ENCODE measurements around the gene CPEB1. TPM values are rescaled to one million over a fixed set of nuclear protein-coding genes. Genes with fewer than 3 reads are reported as not detected.
"Not testable (repeated sequence)": the region's sequence is repeated elsewhere in the genome, so short reads cannot be mapped to it uniquely, and the experiment has no call there.

The CPEB1 gene
- total RNA-seq, 1 donor from 2014 or later: 1.6 TPM

DNA sequence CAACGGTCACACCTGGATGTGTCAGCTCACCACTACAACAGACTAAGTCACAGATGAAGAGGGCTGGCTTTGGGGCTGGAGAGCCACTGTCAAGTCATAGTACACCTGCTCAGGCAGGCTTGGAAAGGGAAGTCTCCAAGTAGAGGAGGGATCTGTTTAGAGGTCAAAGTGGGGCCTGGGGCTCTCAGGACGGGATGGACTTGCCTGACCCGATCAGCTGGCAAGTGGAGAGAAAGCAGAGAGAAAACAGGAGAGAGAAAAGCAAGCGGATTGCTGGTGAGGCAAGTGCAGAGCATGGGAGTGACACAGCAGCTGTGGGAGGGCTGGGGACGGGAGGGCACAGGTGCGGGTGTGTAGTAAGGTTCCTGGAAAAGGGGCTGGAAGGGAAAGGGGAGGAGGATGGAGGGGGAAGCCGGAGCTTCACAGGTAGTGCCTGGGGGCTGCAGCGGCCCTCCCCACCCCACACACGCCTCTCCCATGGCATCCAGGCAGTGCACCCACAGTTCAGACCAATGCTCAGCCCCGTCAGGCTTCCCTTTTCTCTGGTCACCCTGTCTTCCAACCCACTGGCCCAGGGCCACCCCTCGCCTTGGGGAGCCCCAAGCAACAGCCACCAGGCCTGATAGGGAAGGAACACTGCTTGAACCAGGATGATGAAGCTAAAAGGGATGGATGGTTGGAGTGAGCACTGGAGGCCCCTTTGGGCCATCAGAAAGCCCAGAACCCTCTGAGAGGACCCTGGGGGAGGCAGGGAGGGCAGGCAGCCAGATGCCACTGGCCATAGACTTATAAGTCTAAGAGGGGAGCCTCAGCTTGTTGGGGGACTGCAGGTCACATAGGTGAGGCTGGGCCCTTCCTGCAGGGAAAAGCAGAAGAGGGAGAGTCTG, 115.4 kb downstream of the CPEB1 start:
- H3K4me3 Mint-ChIP-seq: no peak overlapping the region
- peaks cover 15% of the 10 kb centered on the region for H3K4me1 Mint-ChIP-seq (ENCODE audit: unreplicated experiment)
- H3K9me3 Mint-ChIP-seq: no peaks in the 10 kb centered on the region
- peak overlapping the region; percentile 66 for H3K27ac Mint-ChIP-seq
- H3K36me3 Mint-ChIP-seq: peaks cover 23% of the 10 kb centered on the region
- peaks cover 3% of the 10 kb centered on the region for H3K27me3 Mint-ChIP-seq
- no peak for DNase-seq (ENCODE audit: extremely low spot score, unreplicated experiment)
- TF ChIP-seq, protein P1, sequence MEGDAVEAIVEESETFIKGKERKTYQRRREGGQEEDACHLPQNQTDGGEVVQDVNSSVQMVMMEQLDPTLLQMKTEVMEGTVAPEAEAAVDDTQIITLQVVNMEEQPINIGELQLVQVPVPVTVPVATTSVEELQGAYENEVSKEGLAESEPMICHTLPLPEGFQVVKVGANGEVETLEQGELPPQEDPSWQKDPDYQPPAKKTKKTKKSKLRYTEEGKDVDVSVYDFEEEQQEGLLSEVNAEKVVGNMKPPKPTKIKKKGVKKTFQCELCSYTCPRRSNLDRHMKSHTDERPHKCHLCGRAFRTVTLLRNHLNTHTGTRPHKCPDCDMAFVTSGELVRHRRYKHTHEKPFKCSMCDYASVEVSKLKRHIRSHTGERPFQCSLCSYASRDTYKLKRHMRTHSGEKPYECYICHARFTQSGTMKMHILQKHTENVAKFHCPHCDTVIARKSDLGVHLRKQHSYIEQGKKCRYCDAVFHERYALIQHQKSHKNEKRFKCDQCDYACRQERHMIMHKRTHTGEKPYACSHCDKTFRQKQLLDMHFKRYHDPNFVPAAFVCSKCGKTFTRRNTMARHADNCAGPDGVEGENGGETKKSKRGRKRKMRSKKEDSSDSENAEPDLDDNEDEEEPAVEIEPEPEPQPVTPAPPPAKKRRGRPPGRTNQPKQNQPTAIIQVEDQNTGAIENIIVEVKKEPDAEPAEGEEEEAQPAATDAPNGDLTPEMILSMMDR (conservative IDR thresholded peaks at IDR 0.05): no peak

DNA sequence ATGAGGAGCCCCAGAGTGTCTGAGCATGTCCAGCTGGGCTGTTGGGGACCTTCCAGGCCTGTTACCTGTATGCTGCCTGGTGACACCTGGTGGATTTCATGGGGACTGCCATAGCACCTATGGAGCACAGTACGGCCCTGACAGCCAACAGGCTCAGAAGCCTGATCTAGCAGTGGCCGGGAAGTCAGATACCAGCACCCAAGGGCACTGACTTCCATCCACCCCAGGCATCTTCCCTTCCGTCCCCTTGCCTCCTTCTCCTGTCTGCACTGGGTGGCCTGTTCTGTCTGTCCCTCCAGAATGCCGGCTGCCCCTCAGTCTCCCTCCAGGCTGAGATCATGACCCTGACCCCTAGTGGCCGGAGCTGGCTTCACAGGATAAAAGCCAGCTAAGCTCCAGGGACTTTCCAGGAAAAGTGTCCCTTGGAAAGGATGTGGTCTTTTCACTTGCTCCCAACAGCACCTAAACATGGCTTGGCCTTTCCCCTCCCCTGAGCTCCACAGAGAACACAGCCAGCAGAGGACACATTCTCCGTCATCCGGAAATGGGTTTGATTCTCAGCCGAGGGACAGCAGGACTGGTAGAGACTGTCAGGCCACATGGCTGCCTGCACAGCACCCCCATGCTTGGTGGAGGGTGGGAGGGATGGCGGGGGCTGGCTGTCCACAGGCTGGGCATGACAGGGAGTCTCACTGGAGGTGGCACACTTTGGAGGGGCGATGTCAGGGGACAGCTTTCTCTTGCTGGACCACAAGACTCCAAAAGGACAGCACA, 116.4 kb downstream of the CPEB1 start:
- H3K4me1 Mint-ChIP-seq (ENCODE audit: unreplicated experiment): peaks cover 9% of the 10 kb centered on the region
- no peak for DNase-seq (ENCODE audit: extremely low spot score, unreplicated experiment)
- TF ChIP-seq, protein P1 (conservative IDR thresholded peaks at IDR 0.05): peak; percentile 91
- H3K27me3 Mint-ChIP-seq: peaks cover 3% of the 10 kb centered on the region
- peaks cover 15% of the 10 kb centered on the region for H3K36me3 Mint-ChIP-seq
- H3K9me3 Mint-ChIP-seq: no peaks in the 10 kb centered on the region
- peak overlapping the region; percentile 84 for H3K4me3 Mint-ChIP-seq
- H3K27ac Mint-ChIP-seq: peak overlapping the region; percentile 43

GRCh38 chr15:82530006-82530405, 117.2 kb downstream of the CPEB1 start:
- peaks cover 3% of the 10 kb centered on the region for H3K27me3 Mint-ChIP-seq
- DNase-seq (ENCODE audit: extremely low spot score, unreplicated experiment): no peak
- H3K27ac Mint-ChIP-seq: no peak overlapping the region
- peaks cover 9% of the 10 kb centered on the region for H3K4me1 Mint-ChIP-seq (ENCODE audit: unreplicated experiment)
- no peaks in the 10 kb centered on the region for H3K9me3 Mint-ChIP-seq
- H3K36me3 Mint-ChIP-seq: peaks cover 11% of the 10 kb centered on the region
- TF ChIP-seq, protein P1 (conservative IDR thresholded peaks at IDR 0.05): no peak
- peak overlapping the region; percentile 7 for H3K4me3 Mint-ChIP-seq

GRCh38 chr15:82513587-82513986, 133.6 kb downstream of the CPEB1 start:
- H3K27ac Mint-ChIP-seq; H3K36me3 Mint-ChIP-seq; DNase-seq (ENCODE audit: extremely low spot score, unreplicated experiment); H3K9me3 Mint-ChIP-seq; H3K4me1 Mint-ChIP-seq (ENCODE audit: unreplicated experiment); H3K27me3 Mint-ChIP-seq; H3K4me3 Mint-ChIP-seq: not testable (repeated sequence)

DNA sequence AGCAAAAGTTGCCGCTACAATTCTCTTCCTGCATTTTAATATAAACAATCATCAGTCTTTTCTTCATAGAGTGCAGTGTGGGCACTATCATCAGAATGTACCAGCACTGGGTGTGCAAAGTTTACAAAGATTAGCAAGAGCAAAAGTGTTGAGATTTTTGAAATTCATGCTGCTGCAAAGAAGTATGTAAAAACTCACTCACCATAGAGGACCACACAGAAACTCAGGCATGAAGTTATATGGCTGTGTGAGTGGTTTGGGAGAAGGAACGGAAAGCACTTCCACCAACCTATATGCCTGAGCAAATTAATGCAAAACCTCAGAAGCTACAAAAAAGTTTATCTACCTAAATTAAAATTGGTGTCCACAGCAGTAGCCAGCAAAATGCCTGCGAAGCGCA, 139.5 kb downstream of the CPEB1 start:
- H3K9me3 Mint-ChIP-seq; H3K4me1 Mint-ChIP-seq (ENCODE audit: unreplicated experiment); DNase-seq (ENCODE audit: extremely low spot score, unreplicated experiment); H3K36me3 Mint-ChIP-seq; H3K4me3 Mint-ChIP-seq; H3K27ac Mint-ChIP-seq; H3K27me3 Mint-ChIP-seq: not testable (repeated sequence)

GRCh38 chr15:82507087-82507486, 140.1 kb downstream of the CPEB1 start:
- not testable (repeated sequence) for H3K36me3 Mint-ChIP-seq; H3K27ac Mint-ChIP-seq; H3K27me3 Mint-ChIP-seq; H3K4me1 Mint-ChIP-seq (ENCODE audit: unreplicated experiment); H3K9me3 Mint-ChIP-seq; DNase-seq (ENCODE audit: extremely low spot score, unreplicated experiment); H3K4me3 Mint-ChIP-seq

- H3K36me3 Mint-ChIP-seq; H3K4me3 Mint-ChIP-seq; H3K9me3 Mint-ChIP-seq; H3K27ac Mint-ChIP-seq; DNase-seq (ENCODE audit: extremely low spot score, unreplicated experiment); H3K27me3 Mint-ChIP-seq; H3K4me1 Mint-ChIP-seq (ENCODE audit: unreplicated experiment): not testable (repeated sequence)
Observed at GRCh38 chr15:82505842-82506241, 141.3 kb downstream of the CPEB1 start.

DNA sequence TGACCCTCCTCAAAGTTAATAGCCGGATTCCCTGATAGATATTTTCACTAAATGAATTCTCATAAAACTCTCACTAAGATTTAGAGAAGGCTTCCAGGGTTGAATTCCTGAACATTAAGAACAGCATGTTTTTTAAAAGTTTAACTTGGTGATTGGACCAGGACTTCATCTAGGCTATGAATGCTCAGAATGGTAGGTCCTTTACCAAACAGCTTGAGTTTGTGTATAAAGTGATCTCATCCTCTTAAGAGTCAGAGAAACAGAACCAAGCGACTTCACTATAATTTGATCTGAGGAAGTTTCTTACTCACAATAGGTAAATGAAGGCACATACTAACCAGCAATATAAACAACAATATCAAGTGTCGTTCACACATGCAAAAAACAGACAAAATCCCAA, 143.1 kb downstream of the CPEB1 start:
- not testable (repeated sequence) for H3K4me3 Mint-ChIP-seq; H3K27me3 Mint-ChIP-seq; H3K27ac Mint-ChIP-seq; H3K9me3 Mint-ChIP-seq; H3K36me3 Mint-ChIP-seq; H3K4me1 Mint-ChIP-seq (ENCODE audit: unreplicated experiment); DNase-seq (ENCODE audit: extremely low spot score, unreplicated experiment)

Measured in type B pancreatic cell (in vitro differentiated cells).